Cortex of kidney (tissue), 1 donor: ENCODE measurements around the gene CD58.
"Not testable (repeated sequence)": the region's sequence is repeated elsewhere in the genome, so short reads cannot be mapped to it uniquely, and the experiment has no call there.

Experiments used
- DNase-seq: peaks from one replicate; lab custom pipeline; 2025; lab: John Stamatoyannopoulos, UW

CD58 gene

GRCh38 chr1:116571215-116571919 is 541 bp upstream of the CD58 start:
- DNase-seq: no peak

- no peak for DNase-seq
Measured at GRCh38 chr1:116569776-116570357, 959 bp downstream of the CD58 start.

- DNase-seq: no peak
Measured at GRCh38 chr1:116569381-116569670, 1.5 kb downstream of the CD58 start.

- DNase-seq: no peak
Measured at GRCh38 chr1:116568662-116569380, 2.0 kb downstream of the CD58 start.

- DNase-seq: no peak
Measured at GRCh38 chr1:116567790-116568661, 2.8 kb downstream of the CD58 start.

- DNase-seq: no peak
Measured at GRCh38 chr1:116565222-116565621, 5.6 kb downstream of the CD58 start.

GRCh38 chr1:116564426-116564825 is 6.4 kb downstream of the CD58 start:
- DNase-seq: no peak

GRCh38 chr1:116562465-116562864 is 8.4 kb downstream of the CD58 start:
- DNase-seq: not testable (repeated sequence)

GRCh38 chr1:116561563-116561962 is 9.3 kb downstream of the CD58 start:
- DNase-seq: no peak

- DNase-seq: no peak
Measured at GRCh38 chr1:116560704-116561490, 9.9 kb downstream of the CD58 start.

- no peak for DNase-seq
Measured at GRCh38 chr1:116559304-116559761, 11.5 kb downstream of the CD58 start.

- no peak for DNase-seq
Measured at GRCh38 chr1:116558571-116558970, 12.3 kb downstream of the CD58 start.

GRCh38 chr1:116558140-116558549 is 12.7 kb downstream of the CD58 start:
- no peak for DNase-seq

- DNase-seq: no peak
Measured at GRCh38 chr1:116557323-116557878, 13.4 kb downstream of the CD58 start.

- DNase-seq: no peak
Measured at GRCh38 chr1:116556289-116557006, 14.4 kb downstream of the CD58 start.

GRCh38 chr1:116554924-116555323 is 15.9 kb downstream of the CD58 start:
- DNase-seq: no peak

- no peak for DNase-seq
Measured at GRCh38 chr1:116553386-116554115, 17.3 kb downstream of the CD58 start.

- no peak for DNase-seq
Measured at GRCh38 chr1:116546354-116546977, 24.4 kb downstream of the CD58 start.

GRCh38 chr1:116545359-116545705 is 25.5 kb downstream of the CD58 start:
- no peak for DNase-seq
